Skin of body (tissue), 2 donors: ENCODE data around the gene PLA2G6. TPM values are rescaled to one million over a fixed set of nuclear protein-coding genes. Genes with fewer than 3 reads are reported as not detected.
A peak's percentile ranks its signal among the peaks of the same experiment; 100 is the strongest.

ENCODE experiments used
- DNase-seq: peaks from one replicate; lab custom pipeline; 2025; lab: John Stamatoyannopoulos, UW
- total RNA-seq: library from RNA; depleted of rRNA; stranded (reverse); fragments of >200 nt; gene quantifications from one replicate; pipeline ENCODE4 v1.2.3, GENCODE V29; 2014

Gene PLA2G6
- total RNA-seq, 1 donor from 2014 or later, result 21.1 TPM

DNA sequence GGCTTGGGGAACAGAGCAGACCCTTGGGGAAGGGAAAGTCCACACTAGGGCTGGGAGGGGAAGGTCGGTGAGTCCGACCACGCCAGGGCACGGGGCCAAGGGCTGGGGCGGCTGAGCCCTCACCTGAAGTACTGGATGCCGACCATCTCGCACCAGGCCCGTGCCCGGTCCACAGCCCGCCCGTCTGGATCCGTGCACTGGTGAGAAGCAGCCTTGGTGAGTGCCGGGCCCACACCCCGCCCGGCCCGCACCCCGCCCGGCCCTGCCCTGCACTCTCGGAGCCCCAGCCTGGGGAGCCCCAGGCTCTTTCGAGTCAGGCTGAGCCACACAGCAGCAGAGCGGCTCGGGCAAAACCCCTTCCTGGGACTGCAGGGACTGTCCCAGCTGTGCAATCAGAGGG lies 69.2 kb downstream of the PLA2G6 start:
- no peak for DNase-seq

DNA sequence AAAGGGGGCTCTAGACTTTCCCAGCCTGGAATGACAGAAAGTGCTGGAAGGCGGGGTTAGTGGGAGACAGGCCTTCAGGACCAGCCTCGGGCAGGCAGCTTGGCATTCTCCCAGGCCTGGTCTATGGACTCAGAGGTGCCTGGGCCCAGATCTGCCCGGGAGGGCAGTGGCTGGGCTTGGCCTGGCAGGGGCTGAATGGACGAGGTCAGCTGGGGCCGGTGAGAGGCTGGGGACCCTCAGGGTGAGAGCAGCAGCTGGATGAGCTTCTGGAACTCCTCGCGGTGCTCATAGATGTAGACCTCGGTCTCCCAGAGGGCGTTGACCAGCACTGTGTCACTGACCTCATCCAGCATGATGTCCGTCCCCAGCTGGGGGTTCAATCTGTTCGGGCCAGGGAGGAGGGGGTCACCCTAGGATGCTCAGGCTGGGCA lies 69.7 kb downstream of the PLA2G6 start:
- DNase-seq, result no peak

DNA sequence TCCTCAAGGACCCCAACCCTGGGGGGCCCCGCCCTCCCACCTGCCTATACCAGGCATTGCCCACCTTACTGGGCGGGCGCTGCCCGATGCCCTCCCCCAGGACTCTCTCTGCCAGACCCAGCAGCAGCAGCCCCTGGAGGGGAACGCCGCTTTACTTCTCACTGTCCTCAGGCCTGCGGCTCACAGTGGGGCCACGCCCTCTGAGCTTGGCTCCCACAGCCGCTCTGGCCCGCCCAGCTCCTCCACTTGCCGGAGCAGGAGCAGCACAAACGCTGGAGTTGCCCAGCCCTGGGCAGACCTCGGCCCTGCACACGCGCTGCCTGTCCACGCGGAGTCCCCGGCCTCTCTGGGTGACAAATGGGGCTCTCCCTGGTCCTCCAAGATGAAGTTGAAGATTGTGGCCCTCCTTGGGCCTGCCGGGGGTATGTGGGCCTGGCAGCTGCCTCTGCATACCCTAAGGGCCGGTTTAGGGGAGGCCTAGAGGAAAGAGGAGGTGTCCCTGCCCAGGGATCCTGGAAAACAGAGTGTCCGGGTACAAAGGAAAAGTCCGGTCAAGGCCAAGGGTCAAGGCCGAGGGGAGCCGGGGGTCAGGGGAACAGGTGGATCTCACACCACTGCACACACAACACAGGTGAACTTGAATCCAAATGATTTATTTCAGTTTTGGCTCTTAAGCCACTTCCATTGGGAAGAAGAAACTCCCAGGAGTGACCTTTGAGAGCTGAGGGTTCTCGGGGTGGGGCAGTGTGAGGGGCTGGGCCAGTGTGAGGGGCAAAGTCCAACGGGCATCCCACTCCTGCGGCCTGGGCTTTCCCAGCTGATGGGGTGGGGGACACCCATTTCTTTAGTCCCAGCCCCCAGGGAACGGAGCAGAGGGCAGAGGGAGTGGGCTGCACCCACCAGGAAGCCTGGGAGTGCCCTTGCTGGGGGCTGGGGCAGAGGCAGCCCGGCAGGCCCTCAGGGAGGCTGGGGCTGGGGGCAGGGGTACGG lies 70.5 kb downstream of the PLA2G6 start:
- DNase-seq, result no peak

DNA sequence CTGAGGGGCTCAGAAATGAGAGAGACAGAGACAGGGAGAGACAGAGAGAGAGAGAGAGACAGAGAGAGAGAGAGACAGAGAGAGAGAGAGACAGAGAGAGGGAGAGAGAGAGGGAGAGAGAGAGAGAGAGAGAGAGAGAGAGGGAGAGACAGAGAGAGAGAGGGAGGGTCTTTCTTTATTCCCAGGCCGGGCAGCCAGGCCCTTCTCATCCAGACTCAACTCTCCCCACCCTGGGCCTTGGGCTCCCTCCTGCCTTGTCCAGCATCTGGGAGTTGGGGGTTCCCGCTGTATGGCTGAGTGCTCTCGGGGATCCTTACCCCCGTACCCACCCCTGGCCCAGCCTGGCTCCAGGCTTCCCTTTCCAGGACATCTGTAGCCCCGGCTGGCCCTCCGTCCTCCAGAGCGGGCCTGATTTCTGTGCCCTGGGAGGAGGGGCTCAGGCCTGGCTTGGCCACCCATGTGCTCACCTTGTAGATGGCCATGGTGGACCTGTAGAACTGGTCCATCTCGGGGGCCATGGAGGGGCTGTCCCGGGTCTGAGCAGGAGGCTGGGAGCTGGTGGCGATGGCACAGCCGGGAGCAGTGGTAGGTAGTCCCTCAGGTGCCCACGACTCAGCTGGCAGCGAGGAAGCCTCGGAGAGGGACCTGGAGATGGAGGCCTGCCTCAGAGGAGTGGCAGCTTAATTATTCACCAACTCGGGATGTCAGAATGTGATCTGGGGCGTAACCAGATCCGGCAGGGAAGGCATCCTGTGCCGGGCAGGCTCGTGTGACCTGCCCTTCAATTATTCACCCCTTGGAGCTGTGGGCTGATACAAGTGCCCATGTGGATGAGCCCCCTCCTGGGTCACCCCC lies 71.4 kb downstream of the PLA2G6 start, which contains the start of gene BAIAP2L2:
BAIAP2L2 (minus strand) TSS at position 677 of the 855 bp plus-strand sequence; CDS start at position 518, 159 bp downstream.
- DNase-seq, result no peak

DNA sequence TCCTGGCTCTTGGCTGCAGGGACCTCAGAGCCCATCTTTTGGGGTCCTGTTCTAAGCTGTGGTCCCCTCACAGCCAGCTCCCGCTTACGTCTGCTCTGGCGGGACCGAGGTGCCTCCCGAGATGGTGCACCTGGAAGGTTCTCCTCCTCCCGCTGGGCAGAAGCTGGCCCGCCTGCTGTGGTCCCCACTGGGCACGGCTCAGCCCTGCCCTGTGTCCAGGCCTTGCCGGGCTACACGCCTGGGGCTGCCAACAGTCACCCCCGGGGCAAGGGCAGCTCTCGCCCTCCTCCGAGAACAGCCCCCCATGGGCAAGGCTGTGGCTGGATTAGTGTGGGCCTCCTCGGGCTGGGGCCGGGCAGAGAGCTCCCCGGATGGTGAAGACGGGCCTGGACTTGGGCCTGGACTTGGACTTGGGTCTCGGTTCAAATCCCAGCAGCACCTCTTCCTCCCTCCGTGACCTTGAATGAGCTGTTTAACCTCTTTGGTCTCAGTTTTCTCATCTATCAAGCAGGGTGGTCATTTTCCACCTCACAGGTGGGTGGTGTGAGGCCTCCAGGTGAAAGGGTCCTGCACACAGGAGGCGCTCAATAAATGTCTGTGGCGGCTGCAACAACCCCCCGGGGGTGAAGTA lies 72.1 kb downstream of the PLA2G6 start:
- DNase-seq, result no peak

DNA sequence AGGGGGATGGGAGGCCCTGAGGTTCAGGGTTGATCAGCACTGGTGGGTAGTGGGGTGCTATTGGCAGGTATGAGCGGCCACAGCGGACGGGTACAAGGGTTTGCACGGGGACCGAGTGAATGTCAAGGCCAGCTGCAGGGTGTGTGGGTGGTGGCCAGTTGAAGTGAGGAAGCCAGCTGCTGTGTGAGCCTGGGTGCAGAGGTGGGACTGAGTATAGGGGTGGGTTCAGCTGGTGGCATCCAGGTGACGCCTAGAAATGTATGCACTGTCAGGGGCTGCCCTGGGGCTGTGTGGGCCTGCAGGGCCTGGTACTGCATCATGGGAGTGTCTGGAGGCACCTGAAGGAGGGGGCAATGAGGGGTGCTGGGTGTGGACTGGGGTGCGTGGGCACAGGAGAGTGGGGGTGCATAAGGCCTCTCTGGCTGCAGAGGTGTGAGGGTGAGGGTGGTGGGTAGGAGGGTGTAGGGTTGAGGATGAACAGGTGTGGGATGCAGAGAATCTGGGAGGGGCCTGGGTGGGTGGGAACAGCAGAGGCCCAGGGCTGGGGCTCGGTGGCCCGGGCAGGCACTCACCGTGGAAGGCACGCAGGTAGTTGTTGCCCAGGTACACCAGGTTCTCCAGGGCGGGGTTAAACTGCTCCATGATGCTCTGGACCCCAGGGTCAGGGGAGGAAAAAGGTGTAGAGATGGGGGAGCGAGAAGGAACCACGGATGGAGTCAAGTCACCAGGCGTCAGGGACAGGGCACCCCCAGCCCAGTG lies 72.9 kb downstream of the PLA2G6 start:
- no peak for DNase-seq

DNA sequence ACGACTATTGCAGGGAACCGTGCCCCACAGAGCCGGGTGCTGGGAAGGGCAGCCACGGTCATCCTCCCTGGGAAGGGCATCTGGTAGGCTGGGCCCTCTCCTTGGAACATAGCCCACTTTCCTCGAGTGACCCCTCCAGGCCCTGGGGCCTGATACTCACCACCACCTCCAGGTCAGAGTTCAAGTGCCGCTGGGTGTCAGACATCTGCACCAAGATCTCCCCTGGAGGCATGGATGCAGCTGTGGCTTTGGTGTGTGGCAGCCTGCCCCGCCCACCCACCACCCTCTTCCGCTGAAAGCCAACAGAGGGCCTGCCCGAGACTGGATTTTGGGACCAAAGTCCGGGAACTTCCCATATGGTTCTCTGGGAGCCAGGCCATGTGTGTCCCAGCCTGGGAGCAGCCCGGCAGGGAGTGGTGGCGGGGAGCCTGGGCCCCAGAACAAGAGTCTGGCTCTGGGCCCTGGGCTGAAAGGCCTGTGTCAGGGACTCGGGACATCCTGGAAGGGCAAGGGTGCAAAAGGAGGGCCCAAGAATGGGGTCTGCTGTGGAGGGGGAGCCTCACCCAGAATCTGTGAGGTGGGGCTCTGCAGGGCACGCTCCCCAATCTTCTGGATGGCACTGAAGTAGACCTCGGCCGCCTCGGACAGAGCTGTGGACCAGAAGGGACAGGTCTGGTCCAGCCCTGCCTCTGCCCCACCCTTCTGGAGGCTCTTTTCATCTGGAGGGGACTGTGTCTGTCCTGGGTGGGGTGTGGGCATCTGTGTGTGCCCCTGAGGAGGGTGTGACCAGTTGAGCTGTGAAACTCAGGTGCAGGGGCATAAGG lies 73.7 kb downstream of the PLA2G6 start:
- DNase-seq, result no peak

DNA sequence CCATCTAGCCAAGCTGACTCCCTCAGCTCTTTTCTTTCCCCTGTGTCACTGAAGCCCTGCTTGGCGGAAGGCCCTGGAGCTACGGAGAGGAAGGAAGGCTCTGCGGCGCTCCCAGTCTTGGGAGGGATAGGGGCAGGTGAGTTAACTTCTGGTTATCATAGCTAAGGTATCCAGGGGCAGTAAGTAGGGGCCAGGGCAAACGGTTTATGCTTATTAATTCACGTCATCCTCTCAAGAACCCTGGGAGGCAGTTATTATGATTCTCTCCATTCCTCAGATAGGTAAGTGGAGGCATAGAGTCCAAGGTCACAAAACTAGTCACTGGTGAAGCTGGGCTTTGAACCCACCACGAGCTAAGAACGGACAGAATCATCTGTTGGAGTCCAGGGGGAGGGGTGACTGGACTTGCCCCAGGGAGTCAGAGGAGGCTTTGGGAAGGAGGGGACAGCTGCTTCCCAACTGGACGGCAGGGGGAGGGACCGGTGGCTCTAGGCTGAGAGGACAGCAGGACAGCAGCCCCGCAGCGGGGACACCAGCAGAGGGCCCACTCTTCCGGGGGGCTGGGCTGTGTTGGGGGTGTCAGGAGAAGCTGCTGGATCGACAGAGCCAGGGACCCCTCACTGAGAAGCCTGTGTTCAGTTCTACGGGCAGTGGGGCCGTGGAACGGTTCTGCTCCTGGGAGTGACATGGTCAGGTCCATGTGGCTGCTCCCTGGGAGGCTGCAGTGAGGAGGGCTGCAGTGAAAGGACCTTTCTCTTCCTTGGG lies 74.6 kb downstream of the PLA2G6 start:
- DNase-seq, result no peak

DNA sequence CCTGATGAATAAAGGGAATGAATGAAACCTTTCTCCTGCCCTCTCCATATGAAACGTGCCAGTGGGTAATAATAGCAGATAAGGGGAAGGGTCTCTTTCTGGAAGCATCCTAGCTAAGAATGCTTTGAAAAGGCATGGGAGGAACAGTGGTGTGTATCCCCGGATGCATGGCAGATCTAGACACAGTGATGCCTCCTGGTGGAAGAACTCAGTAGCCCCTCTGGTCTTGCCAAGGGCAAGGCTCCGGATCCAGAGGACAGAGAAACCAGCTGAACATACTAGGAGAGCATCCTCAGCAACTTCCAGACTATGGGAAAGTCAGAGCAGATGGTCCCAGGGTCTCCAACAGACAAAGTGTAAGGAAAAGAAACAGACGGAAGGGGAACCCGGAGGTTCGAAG lies 77.5 kb downstream of the PLA2G6 start:
- no peak for DNase-seq

DNA sequence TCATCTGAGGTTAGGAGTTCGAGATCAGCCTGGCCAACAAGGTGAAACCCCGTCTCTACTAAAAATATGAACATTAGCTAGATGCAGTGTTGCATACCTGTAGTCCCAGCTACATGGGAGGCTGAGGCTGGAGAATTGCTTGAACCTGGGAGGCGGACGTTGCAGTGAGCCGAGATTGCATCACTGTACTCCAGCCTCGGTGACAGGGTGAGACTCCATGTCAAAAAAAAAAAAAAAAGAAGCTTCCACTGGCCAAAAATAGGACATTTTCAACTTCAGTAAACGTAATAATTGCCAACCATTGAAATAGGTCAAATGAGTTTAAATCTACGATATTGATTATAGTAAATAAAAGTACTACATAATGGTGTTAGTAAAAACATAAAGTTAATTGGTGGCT lies 78.0 kb downstream of the PLA2G6 start:
- no peak for DNase-seq

DNA sequence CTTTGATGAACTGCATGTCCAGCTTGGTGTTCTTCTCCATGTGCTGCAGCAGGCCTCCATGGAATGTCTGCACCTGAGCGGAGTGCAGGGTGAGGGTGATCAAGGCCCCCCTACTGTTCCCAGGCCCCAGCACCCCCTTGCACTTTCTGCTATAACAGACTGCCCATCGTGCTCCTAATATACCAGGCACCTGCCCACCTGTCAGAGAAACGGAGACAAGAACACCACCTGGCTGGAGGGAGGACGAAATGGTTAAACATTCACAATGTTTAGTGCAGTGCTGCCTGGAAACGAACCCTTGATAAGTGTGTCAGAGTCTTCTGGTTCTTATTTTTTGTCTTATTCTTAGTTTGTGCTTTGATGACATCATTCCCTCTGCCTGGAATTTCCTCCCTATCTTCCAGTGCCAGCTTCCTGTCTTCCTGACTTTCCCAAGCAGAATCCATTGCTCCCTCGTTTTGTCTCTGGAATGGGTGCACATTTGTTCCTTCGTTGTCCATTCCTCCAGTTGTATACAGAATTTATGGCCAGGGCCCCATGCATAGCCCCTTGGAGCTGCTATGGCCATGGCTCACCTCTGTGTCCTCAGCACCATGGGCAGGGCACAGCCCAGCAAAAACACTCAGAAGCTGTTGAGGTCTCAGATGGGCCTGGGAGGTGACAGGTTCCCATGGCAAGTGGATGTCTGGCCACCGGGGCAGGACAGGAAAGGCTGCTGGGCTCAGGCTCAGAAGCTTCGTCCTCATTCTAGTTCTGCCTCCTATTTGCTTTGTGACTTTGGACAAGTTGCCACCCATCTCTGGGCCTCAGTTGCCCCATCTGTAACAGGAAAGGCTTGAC lies 83.0 kb downstream of the PLA2G6 start:
- peak; percentile 56 for DNase-seq

DNA sequence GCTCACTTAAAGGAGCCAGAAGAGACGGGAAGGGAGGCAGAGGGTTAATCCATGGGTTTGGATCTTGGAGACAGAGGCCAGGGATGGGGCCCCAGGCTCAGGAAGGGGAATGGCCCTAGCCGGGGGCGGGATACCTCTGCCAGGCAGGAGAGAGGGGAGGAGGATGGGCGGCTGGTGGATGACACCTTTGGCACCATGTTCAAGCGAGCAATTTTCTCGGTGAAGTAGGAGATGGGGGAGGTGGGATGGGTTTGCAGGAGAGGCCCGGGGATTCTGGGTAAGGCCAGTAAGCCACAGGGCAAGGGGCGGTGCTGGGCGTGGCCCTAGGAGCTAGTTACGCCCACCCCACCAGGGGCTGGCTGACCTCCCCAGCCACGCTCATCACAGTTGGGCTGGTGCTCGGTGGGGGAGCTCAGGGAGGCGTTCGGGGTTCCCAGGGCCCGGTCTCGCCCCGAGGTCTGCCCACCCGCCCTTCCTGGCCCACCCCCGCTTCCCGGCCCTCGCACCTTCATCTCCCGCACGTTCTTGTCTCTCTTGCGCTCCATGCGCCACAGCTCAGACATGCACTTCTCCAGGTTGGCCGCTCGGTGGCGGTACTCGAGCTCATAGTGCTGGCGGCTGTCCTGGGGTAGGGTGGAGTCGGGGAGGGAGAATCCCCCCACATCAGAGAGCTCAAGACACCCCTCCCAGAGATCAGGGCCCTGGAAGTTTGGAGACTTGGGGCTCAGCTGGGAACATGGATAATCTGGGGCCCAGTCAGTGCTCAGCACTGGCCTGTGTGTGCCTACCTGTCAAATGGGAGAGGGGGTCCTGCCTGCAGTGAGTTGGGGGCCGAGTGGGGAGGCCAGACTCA lies 83.8 kb downstream of the PLA2G6 start:
- no peak for DNase-seq

DNA sequence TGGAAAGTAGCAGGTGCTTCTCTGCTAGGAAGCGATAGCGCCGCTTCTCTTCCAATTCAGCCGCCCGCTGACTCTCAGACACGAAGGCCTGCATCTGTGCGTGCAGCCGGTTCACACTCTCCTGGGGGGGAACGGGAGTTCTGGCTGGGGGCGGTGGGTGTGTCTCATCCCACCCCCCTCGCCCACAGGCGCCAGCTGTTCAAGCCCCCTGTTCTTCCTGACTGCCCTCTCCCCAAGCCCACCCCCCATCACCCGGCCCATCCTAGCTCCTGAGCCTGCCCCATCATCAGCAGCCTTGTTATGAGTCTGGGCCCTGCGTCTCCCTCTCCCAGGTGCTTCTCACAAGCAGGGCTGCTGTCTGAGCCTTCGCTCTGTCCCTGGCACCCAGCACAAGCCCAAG lies 84.6 kb downstream of the PLA2G6 start:
- DNase-seq, result no peak

DNA sequence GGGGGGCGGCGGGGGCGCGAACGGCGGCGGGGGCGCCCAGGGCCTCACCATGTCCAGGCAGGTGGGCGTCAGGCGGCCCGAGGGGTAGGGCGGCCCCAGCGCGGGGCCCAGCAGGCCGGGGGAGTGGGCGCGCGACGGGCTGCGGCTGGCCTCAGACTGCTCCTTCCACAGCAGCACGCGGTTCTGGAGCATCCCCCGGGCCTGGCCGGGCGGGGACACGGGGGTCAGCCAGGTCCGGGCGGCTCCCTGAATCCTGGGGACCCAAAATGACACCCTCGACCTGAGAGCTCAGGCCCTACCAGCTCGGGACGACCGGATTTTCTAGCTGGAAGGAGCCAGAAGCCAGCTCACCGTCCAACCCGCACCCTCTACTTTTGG lies 92.2 kb downstream of the PLA2G6 start:
- DNase-seq, result no peak

DNA sequence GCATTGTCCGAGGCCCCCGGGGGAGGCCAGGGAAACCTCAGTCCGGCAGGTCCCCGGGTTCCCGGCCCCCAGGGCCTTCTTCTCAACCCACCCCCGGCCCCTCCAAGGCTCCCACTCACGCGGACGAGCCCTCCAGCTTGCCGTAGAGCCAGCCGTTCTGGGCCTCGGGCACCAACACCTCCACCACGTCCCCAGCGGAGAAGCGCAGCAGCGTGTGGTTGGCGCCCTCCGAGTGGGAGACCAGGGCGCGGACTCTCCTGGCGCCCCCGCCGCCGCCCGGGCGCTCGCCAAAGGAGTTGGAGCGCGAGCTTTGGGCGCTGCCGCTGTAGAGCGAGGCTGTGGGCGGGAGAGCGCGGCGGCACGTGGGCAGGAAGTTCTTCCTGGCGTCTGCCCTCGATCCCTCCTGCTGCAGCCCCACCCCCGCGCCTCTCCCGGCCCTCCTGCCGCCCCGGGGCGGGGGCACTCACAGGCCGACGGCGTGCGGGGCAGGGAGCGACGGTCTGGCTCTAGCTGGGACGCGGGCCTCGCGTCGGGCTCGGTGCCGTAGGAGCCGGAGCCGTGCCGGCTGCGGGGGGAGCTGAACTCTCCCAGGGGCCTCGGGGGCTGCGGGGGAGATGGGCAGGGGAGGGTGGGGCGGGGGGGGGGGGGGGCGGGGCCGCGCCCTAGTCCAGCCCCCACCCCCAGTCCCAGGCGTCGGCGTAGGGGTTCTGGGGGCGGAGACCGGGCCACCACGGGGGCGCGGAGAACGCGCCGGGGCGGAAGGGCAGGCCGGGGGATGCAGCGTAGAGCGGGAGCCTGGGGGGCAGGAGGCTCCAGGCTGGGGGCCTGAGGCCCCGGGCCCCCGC lies 92.8 kb downstream of the PLA2G6 start:
- no peak for DNase-seq

DNA sequence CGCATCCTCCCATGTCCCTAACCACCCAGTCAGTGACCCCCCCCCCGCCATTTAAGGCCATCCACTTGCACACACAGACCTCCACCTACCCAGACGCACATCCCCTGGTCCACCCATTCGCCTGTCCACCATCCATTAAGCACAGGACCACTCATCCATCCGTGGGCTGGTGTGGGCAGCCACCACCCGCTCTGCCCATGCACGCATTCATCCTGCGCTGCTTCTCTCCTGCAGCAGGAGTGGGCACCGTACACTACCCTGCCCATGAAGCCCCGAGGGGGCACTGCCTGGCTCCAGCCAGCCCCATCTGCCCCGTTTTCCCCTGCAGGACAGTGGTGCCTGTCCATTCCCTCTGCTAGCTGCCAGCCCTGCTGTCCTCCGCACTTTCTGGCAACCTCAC lies 93.8 kb downstream of the PLA2G6 start:
- no peak for DNase-seq
